ENCODE results near the gene TEX29. TPM values are rescaled to one million over a fixed set of nuclear protein-coding genes. Genes with fewer than 3 reads are reported as not detected.

Gene TEX29
- total RNA-seq, 5 donors from 2014 or later (not counting 1 experiment from before 2014, with no cell fraction given): 0.36 to 0.76 (median 0.70) TPM; not detected in 2

- peaks cover 0 to 21% of the 10 kb centered on the region in 2 experiments for H3K27me3 ChIP-seq (replicated peaks in 1 of 2; ENCODE audit: control insufficient read depth in 2 of 2, extremely low read depth in 1 of 2, insufficient read depth in 2 of 2, low read length in 1 of 2)
- ChIA-PET CTCF (no interaction called here), POLR2A (no interaction called here)
- H3K36me3 Mint-ChIP-seq: no peaks in the 10 kb centered on the region
- H3K4me1 ChIP-seq (ENCODE audit: control insufficient read depth in 1 of 2, extremely low read depth in 1 of 2, insufficient read depth in 2 of 2, low read length in 2 of 2): peaks cover 22 to 24% of the 10 kb centered on the region in 2 experiments
- DNase-seq (no peak), ATAC-seq (replicated peaks in 1 of 4) (no peak)
- WGBS (ENCODE audit: insufficient coverage): no CpG with 5 or more reads among the region's 2 CpGs
- no peak overlapping the region for H3K4me3 ChIP-seq (ENCODE audit: control insufficient read depth in 1 of 2, extremely low read depth in 1 of 2, low read length in 1 of 2)
- peaks cover 0 to 4% (median 0%) of the 10 kb centered on the region in 3 donors for H3K9me3 Mint-ChIP-seq
- peaks cover 0 to 5% of the 10 kb centered on the region in 2 donors for H3K27me3 Mint-ChIP-seq
- H3K9me3 ChIP-seq: no peaks in the 10 kb centered on the region
- no peak overlapping the region for H3K27ac ChIP-seq (ENCODE audit: low read length)
- H3K4me1 Mint-ChIP-seq: peaks cover 24 to 45% (median 29%) of the 10 kb centered on the region in 3 donors
- H3K27ac Mint-ChIP-seq: peak overlapping the region in 1 of 2 donors; percentile 7
- no peaks in the 10 kb centered on the region for H3K36me3 ChIP-seq (ENCODE audit: control insufficient read depth in 2 of 2, extremely low read depth in 1 of 2, insufficient read depth in 1 of 2, low read length in 1 of 2)
- no peak overlapping the region for H3K4me3 Mint-ChIP-seq
These were observed 62.4 kb downstream of the TEX29 start for GRCh38 chr13:111382877-111383276.

GRCh38 chr13:111383591-111384440 is 63.4 kb downstream of the TEX29 start:
- Mint-ChIP-seq H3K4me3 (peak overlapping the region in 1 of 3 donors; percentile 74), H3K27ac (peak overlapping the region; percentile 78 to 91)
- 71% methylated on average over 8 of the region's 21 CpGs for WGBS (ENCODE audit: insufficient coverage)

GRCh38 chr13:111384441-111385182 is 64.2 kb downstream of the TEX29 start:
- H3K4me3 ChIP-seq (ENCODE audit: control insufficient read depth in 1 of 2, extremely low read depth in 1 of 2, low read length in 1 of 2): peak overlapping the region in 1 of 2 donors; percentile 0

More at GRCh38 chr13:111383591-111384440, 63.4 kb downstream of the TEX29 start:
- H3K4me1 Mint-ChIP-seq: peaks cover 27 to 52% (median 34%) of the 10 kb centered on the region in 3 donors
- H3K9me3 Mint-ChIP-seq: peaks cover 0 to 4% (median 0%) of the 10 kb centered on the region in 3 donors
- ATAC-seq (replicated peaks in 1 of 4) (peak; percentile 40 to 76 (median 44)), DNase-seq (peak in 12 of 35 experiments; percentile 7 to 26 (median 14))
- ChIA-PET CTCF (no interaction called here), POLR2A (no interaction called here)
- peaks cover 26 to 31% of the 10 kb centered on the region in 2 experiments for H3K4me1 ChIP-seq (ENCODE audit: control insufficient read depth in 1 of 2, extremely low read depth in 1 of 2, insufficient read depth in 2 of 2, low read length in 2 of 2)
- H3K27me3 Mint-ChIP-seq: peaks cover 0 to 7% of the 10 kb centered on the region in 2 donors
- H3K27ac ChIP-seq (ENCODE audit: low read length): peak overlapping the region; percentile 23
- peaks cover 0 to 29% of the 10 kb centered on the region in 2 experiments for H3K27me3 ChIP-seq (replicated peaks in 1 of 2; ENCODE audit: control insufficient read depth in 2 of 2, extremely low read depth in 1 of 2, insufficient read depth in 2 of 2, low read length in 1 of 2)
- no peak overlapping the region for H3K4me3 ChIP-seq (ENCODE audit: control insufficient read depth in 1 of 2, extremely low read depth in 1 of 2, low read length in 1 of 2)
- H3K36me3 ChIP-seq (ENCODE audit: control insufficient read depth in 2 of 2, extremely low read depth in 1 of 2, insufficient read depth in 1 of 2, low read length in 1 of 2): no peaks in the 10 kb centered on the region
- H3K9me3 ChIP-seq: no peaks in the 10 kb centered on the region
- H3K36me3 Mint-ChIP-seq: no peaks in the 10 kb centered on the region

DNA sequence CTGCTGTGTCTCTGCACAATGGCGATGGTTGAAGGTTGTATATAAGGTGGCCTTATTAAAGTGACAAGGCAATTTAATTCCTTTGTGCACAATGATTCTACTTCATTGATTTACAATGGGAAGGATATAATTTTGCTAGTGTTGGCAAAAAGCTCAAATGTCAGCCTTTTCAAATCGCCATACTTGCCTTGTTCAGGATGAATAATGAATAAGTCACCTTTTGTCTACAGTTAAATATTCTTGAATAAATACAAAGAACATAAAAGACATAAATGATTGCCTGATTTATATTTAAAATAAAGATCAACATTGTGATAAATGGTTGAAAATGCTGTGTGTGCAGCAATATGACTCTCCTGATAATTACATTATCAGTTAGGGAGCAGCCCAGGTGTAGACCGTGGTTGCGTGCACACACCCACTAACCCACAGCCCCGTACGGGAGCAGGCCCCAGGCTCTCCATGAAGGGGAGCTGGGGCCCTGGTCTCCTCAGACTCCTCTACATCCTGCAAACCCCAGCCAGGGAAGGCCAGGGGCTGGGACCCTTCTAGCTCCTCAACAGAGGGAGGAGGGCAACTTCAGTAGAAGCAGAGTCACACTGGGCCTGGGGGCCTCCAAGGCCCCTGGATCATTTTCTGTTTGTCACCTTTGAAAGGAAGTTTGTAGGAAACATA is 64.9 kb downstream of the TEX29 start:
- peaks cover 35 to 41% of the 10 kb centered on the region in 2 experiments for H3K4me1 ChIP-seq (ENCODE audit: control insufficient read depth in 1 of 2, extremely low read depth in 1 of 2, insufficient read depth in 2 of 2, low read length in 2 of 2)
- H3K9me3 ChIP-seq: no peaks in the 10 kb centered on the region
- ATAC-seq (replicated peaks in 1 of 4) (no peak), DNase-seq (no peak)
- H3K36me3 Mint-ChIP-seq: no peaks in the 10 kb centered on the region
- no peak overlapping the region for H3K4me3 ChIP-seq (ENCODE audit: control insufficient read depth in 1 of 2, extremely low read depth in 1 of 2, low read length in 1 of 2)
- no peak overlapping the region for H3K27ac ChIP-seq (ENCODE audit: low read length)
- POLR2A ChIA-PET: no interaction called here
- CTCF ChIA-PET: no interaction called here
- peak overlapping the region; percentile 21 to 74 (median 68) for H3K4me3 Mint-ChIP-seq
- H3K27me3 Mint-ChIP-seq: peaks cover 0 to 11% of the 10 kb centered on the region in 2 donors
- peaks cover 37 to 59% (median 44%) of the 10 kb centered on the region in 3 donors for H3K4me1 Mint-ChIP-seq
- peaks cover 0 to 4% (median 0%) of the 10 kb centered on the region in 3 donors for H3K9me3 Mint-ChIP-seq
- no CpG with 5 or more reads among the region's 6 CpGs for WGBS (ENCODE audit: insufficient coverage)
- H3K27ac Mint-ChIP-seq: peak overlapping the region; percentile 78 to 91
- H3K36me3 ChIP-seq (ENCODE audit: control insufficient read depth in 2 of 2, extremely low read depth in 1 of 2, insufficient read depth in 1 of 2, low read length in 1 of 2): no peaks in the 10 kb centered on the region
- peaks cover 0 to 41% of the 10 kb centered on the region in 2 experiments for H3K27me3 ChIP-seq (replicated peaks in 1 of 2; ENCODE audit: control insufficient read depth in 2 of 2, extremely low read depth in 1 of 2, insufficient read depth in 2 of 2, low read length in 1 of 2)

More at GRCh38 chr13:111384441-111385182, 64.2 kb downstream of the TEX29 start:
- Mint-ChIP-seq H3K27ac (peak overlapping the region; percentile 78 to 91), H3K27me3 (peaks cover 0 to 10% of the 10 kb centered on the region in 2 donors), H3K4me3 (peak overlapping the region; percentile 21 to 74 (median 68)), H3K36me3 (no peaks in the 10 kb centered on the region), H3K9me3 (peaks cover 0 to 4% (median 0%) of the 10 kb centered on the region in 3 donors), H3K4me1 (peaks cover 35 to 60% (median 42%) of the 10 kb centered on the region in 3 donors)
- Histone ChIP-seq H3K27me3 (replicated peaks in 1 of 2; ENCODE audit: control insufficient read depth in 2 of 2, extremely low read depth in 1 of 2, insufficient read depth in 2 of 2, low read length in 1 of 2) (peaks cover 0 to 37% of the 10 kb centered on the region in 2 experiments), H3K27ac (ENCODE audit: low read length) (no peak overlapping the region), H3K4me1 (ENCODE audit: control insufficient read depth in 1 of 2, extremely low read depth in 1 of 2, insufficient read depth in 2 of 2, low read length in 2 of 2) (peaks cover 34 to 39% of the 10 kb centered on the region in 2 experiments), H3K9me3 (no peaks in the 10 kb centered on the region), H3K36me3 (ENCODE audit: control insufficient read depth in 2 of 2, extremely low read depth in 1 of 2, insufficient read depth in 1 of 2, low read length in 1 of 2) (no peaks in the 10 kb centered on the region)
- ChIA-PET CTCF (no interaction called here), POLR2A (no interaction called here)
- WGBS (ENCODE audit: insufficient coverage): 25% methylated on average over 11 of the region's 11 CpGs
- ATAC-seq (replicated peaks in 1 of 4) (peak; percentile 69 to 77 (median 74)), DNase-seq (peak in 28 of 35 experiments; percentile 8 to 63 (median 34))

DNA sequence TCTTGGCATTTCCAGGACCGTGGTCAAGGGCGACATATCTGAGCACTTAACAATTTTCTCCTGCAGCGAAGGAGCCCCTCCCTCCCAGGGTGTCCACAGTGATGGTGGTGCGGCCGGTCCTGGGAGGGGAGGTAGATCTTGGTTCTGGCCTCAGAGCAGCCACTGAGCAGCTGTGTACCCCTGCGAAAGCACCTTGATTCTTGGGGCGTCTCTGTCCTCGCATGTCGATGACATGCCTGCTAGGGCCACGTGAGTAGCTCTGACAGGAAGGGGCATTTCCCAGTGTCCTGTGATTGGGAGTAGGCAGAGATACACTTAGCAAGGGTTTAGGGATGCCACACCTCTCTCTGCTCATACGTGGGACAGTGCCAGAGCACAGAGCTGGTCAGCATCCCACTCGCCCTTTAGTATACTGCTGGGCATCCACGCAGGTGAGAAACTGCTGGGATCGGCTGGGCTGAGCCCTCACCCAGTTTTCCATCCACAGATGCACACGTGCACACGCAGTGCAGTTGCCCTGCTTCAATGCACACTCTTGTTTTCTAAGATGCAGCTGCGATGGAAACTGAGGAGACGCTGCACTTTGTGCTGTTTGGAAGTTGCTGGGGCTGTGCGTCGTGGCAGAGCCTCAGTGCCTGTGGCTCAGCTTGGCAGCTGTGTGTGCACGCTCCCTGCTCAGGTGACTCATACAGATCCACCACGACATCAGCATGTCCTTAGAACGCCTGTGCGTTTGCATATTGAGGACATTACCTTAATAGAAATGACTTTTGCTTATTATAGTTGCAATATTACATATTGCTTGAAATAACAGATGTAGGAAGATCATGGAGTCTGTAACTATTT is 66.8 kb downstream of the TEX29 start:
- DNase-seq (no peak), ATAC-seq (replicated peaks in 1 of 4) (no peak)
- peaks cover 0 to 7% of the 10 kb centered on the region in 2 donors for H3K27me3 Mint-ChIP-seq
- Histone ChIP-seq H3K9me3 (no peaks in the 10 kb centered on the region), H3K4me1 (ENCODE audit: control insufficient read depth in 1 of 2, extremely low read depth in 1 of 2, insufficient read depth in 2 of 2, low read length in 2 of 2) (peaks cover 35 to 41% of the 10 kb centered on the region in 2 experiments), H3K27me3 (replicated peaks in 1 of 2; ENCODE audit: control insufficient read depth in 2 of 2, extremely low read depth in 1 of 2, insufficient read depth in 2 of 2, low read length in 1 of 2) (peaks cover 0 to 34% of the 10 kb centered on the region in 2 experiments), H3K27ac (ENCODE audit: low read length) (no peak overlapping the region), H3K36me3 (ENCODE audit: control insufficient read depth in 2 of 2, extremely low read depth in 1 of 2, insufficient read depth in 1 of 2, low read length in 1 of 2) (no peaks in the 10 kb centered on the region), H3K4me3 (ENCODE audit: control insufficient read depth in 1 of 2, extremely low read depth in 1 of 2, low read length in 1 of 2) (no peak overlapping the region)
- no peak overlapping the region for H3K4me3 Mint-ChIP-seq
- H3K4me1 Mint-ChIP-seq: peaks cover 37 to 59% (median 44%) of the 10 kb centered on the region in 3 donors
- WGBS (ENCODE audit: insufficient coverage): 82% methylated on average over 10 of the region's 24 CpGs
- H3K27ac Mint-ChIP-seq: no peak overlapping the region
- H3K9me3 Mint-ChIP-seq: no peaks in the 10 kb centered on the region
- no peaks in the 10 kb centered on the region for H3K36me3 Mint-ChIP-seq
- POLR2A ChIA-PET: no interaction called here
- CTCF ChIA-PET: no interaction called here

Measured in T-cell (primary cell).